ENCODE measurements around the gene UNC119B. TPM values are rescaled to one million over a fixed set of nuclear protein-coding genes. Genes with fewer than 3 reads are reported as not detected.

UNC119B gene
- total and polyA plus RNA-seq, 2 experiments from 2014 or later, result 9.9 to 51.3 TPM

DNA sequence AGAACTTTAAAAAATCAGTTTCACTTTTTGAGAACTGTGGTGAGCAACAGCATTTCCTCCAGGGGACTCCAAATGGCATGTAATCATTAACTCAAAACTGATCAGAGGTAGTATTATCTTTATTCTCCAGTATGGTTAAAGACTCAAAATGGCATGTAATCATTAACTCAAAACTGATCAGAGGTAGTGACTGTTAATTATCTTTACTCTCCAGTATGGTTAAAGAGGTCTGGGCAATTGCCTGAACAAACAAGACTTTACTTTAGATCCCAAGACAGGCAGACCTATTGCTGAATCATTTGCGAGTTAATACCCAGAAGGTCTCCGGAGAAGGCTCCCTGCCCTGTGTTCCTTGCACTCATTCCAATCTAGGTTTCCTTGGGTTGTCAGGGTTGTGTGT is 8.8 kb downstream of the UNC119B start (continued):
- TF ChIP-seq, protein P1, sequence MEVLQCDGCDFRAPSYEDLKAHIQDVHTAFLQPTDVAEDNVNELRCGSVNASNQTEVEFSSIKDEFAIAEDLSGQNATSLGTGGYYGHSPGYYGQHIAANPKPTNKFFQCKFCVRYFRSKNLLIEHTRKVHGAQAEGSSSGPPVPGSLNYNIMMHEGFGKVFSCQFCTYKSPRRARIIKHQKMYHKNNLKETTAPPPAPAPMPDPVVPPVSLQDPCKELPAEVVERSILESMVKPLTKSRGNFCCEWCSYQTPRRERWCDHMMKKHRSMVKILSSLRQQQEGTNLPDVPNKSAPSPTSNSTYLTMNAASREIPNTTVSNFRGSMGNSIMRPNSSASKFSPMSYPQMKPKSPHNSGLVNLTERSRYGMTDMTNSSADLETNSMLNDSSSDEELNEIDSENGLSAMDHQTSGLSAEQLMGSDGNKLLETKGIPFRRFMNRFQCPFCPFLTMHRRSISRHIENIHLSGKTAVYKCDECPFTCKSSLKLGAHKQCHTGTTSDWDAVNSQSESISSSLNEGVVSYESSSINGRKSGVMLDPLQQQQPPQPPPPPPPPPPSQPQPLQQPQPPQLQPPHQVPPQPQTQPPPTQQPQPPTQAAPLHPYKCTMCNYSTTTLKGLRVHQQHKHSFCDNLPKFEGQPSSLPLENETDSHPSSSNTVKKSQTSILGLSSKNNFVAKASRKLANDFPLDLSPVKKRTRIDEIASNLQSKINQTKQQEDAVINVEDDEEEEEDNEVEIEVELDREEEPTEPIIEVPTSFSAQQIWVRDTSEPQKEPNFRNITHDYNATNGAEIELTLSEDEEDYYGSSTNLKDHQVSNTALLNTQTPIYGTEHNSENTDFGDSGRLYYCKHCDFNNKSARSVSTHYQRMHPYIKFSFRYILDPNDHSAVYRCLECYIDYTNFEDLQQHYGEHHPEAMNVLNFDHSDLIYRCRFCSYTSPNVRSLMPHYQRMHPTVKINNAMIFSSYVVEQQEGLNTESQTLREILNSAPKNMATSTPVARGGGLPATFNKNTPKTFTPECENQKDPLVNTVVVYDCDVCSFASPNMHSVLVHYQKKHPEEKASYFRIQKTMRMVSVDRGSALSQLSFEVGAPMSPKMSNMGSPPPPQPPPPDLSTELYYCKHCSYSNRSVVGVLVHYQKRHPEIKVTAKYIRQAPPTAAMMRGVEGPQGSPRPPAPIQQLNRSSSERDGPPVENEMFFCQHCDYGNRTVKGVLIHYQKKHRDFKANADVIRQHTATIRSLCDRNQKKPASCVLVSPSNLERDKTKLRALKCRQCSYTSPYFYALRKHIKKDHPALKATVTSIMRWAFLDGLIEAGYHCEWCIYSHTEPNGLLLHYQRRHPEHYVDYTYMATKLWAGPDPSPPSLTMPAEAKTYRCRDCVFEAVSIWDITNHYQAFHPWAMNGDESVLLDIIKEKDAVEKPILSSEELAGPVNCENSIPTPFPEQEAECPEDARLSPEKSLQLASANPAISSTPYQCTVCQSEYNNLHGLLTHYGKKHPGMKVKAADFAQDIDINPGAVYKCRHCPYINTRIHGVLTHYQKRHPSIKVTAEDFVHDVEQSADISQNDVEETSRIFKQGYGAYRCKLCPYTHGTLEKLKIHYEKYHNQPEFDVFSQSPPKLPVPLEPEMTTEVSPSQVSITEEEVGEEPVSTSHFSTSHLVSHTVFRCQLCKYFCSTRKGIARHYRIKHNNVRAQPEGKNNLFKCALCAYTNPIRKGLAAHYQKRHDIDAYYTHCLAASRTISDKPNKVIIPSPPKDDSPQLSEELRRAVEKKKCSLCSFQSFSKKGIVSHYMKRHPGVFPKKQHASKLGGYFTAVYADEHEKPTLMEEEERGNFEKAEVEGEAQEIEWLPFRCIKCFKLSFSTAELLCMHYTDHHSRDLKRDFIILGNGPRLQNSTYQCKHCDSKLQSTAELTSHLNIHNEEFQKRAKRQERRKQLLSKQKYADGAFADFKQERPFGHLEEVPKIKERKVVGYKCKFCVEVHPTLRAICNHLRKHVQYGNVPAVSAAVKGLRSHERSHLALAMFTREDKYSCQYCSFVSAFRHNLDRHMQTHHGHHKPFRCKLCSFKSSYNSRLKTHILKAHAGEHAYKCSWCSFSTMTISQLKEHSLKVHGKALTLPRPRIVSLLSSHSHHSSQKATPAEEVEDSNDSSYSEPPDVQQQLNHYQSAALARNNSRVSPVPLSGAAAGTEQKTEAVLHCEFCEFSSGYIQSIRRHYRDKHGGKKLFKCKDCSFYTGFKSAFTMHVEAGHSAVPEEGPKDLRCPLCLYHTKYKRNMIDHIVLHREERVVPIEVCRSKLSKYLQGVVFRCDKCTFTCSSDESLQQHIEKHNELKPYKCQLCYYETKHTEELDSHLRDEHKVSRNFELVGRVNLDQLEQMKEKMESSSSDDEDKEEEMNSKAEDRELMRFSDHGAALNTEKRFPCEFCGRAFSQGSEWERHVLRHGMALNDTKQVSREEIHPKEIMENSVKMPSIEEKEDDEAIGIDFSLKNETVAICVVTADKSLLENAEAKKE (CRISPR knock-in tag; IDR thresholded peaks at IDR 0.05), result no peak
- TF ChIP-seq POLR2AphosphoS5 (IDR thresholded peaks at IDR 0.05; ENCODE audit: low read depth) (no peak), NANOG (IDR thresholded peaks at IDR 0.05; ENCODE audit: borderline replicate concordance) (no peak), STAT1 (IDR thresholded peaks at IDR 0.05; ENCODE audit: unreplicated experiment) (no peak)

DNA sequence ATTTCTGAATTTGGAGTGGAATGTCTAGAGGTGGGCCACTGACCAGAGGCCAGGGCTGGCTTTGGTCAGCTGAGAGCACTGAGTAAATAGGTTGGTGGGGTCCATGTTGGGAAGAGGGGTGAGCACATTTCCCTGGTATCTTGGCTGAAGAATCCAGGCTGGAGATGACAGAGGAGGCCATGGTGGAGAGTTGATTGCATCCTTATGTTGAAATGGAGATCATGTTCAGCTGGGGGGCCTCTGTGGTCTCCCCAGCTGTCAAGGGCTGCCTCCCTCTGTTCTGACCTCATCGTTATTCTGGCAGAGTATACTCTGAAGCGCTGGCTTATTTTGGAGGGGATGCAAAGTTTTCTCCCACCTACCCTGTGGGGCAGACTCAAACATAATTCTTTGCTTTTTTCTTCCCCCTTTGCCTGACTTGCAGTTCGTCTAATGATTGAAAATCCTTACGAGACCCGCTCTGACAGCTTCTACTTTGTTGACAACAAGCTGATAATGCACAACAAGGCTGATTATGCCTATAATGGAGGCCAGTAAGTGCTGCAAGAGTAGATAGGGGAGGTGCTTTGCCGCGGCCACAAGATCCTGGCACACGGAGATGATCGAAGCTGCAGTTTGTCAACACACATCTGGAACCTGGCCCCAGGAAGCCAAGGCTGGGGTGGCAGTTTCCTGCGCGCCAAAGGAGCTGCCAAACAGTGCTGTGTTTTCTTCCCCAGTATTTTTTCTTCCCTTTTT is 9.4 kb downstream of the UNC119B start:
- Histone ChIP-seq H3K27me3 (ENCODE audit: insufficient read depth) (no peaks in the 10 kb centered on the region), H3K4me2 (no peak overlapping the region), H3K4me1 (ENCODE audit: insufficient read depth) (peaks cover 5% of the 10 kb centered on the region; the same call in 1 of the 2 replicates), H3K36me3 (ENCODE audit: insufficient read depth) (peaks cover 59% of the 10 kb centered on the region), H3K4me3 (no peak overlapping the region), H3K9me2 (ENCODE audit: insufficient read depth) (no peaks in the 10 kb centered on the region), H4K20me1 (replicated peaks; ENCODE audit: insufficient read depth) (peaks cover 32% of the 10 kb centered on the region), H3F3A (replicated peaks; ENCODE audit: low read depth) (peaks cover 12% of the 10 kb centered on the region), H3K27ac (ENCODE audit: low read depth) (no peak overlapping the region), H2AFZ (no peak overlapping the region), H3K79me2 (replicated peaks; ENCODE audit: insufficient read depth) (peaks cover 12% of the 10 kb centered on the region; the same call in 1 of the 2 replicates)
- ATAC-seq (no peak), DNase-seq (ENCODE audit: low spot score) (no peak)
- Mint-ChIP-seq H3K27me3 (ENCODE audit: insufficient read depth, low read depth, poor library complexity) (peaks cover 7% of the 10 kb centered on the region), H3K4me3 (no peak overlapping the region), H3K4me1 (peaks cover 4% of the 10 kb centered on the region), H3K27ac (no peak overlapping the region), H3K9me3 (no peaks in the 10 kb centered on the region), H3K36me3 (ENCODE audit: low read depth) (peaks cover 89% of the 10 kb centered on the region)
- TF ChIP-seq, protein P2, sequence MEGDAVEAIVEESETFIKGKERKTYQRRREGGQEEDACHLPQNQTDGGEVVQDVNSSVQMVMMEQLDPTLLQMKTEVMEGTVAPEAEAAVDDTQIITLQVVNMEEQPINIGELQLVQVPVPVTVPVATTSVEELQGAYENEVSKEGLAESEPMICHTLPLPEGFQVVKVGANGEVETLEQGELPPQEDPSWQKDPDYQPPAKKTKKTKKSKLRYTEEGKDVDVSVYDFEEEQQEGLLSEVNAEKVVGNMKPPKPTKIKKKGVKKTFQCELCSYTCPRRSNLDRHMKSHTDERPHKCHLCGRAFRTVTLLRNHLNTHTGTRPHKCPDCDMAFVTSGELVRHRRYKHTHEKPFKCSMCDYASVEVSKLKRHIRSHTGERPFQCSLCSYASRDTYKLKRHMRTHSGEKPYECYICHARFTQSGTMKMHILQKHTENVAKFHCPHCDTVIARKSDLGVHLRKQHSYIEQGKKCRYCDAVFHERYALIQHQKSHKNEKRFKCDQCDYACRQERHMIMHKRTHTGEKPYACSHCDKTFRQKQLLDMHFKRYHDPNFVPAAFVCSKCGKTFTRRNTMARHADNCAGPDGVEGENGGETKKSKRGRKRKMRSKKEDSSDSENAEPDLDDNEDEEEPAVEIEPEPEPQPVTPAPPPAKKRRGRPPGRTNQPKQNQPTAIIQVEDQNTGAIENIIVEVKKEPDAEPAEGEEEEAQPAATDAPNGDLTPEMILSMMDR (conservative IDR thresholded peaks at IDR 0.05; ENCODE audit: low read depth in 2 of 2), result no peak
- TF ChIP-seq POLR2AphosphoS5 (IDR thresholded peaks at IDR 0.05; ENCODE audit: low read depth), result no peak
- TF ChIP-seq, protein P3, sequence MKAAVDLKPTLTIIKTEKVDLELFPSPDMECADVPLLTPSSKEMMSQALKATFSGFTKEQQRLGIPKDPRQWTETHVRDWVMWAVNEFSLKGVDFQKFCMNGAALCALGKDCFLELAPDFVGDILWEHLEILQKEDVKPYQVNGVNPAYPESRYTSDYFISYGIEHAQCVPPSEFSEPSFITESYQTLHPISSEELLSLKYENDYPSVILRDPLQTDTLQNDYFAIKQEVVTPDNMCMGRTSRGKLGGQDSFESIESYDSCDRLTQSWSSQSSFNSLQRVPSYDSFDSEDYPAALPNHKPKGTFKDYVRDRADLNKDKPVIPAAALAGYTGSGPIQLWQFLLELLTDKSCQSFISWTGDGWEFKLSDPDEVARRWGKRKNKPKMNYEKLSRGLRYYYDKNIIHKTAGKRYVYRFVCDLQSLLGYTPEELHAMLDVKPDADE (IDR thresholded peaks at IDR 0.05), result no peak
- TF ChIP-seq ZNF331 (CRISPR knock-in tag; IDR thresholded peaks at IDR 0.05; ENCODE audit: low read depth), result no peak
- no peak for TF ChIP-seq CREB1 (CRISPR knock-in tag; IDR thresholded peaks at IDR 0.05; ENCODE audit: low read depth)
- TF ChIP-seq ZNF114 (CRISPR knock-in tag; IDR thresholded peaks at IDR 0.05), result no peak
- TF ChIP-seq EZH2phosphoT487 (IDR thresholded peaks at IDR 0.05; ENCODE audit: unreplicated experiment), result no peak
- no peak for TF ChIP-seq EZH2 (IDR thresholded peaks at IDR 0.05; ENCODE audit: low read depth, unreplicated experiment)
- no peak for TF ChIP-seq NANOG (IDR thresholded peaks at IDR 0.05; ENCODE audit: borderline replicate concordance)
- no peak for TF ChIP-seq JUNB (IDR thresholded peaks at IDR 0.05; ENCODE audit: unreplicated experiment)
